NCI-H1436 (cell line): ENCODE data around the gene DLG2.

Experiments used
- DNase-seq: peaks from one replicate; lab custom pipeline; 2025; lab: John Stamatoyannopoulos, UW

The DLG2 gene

GRCh38 chr11:83923961-83924360 is 1703.2 kb downstream of the DLG2 start:
- no peak for DNase-seq

- DNase-seq = no peak
These were observed 1704.2 kb downstream of the DLG2 start for GRCh38 chr11:83922953-83923352.

GRCh38 chr11:83922318-83922717 is 1704.8 kb downstream of the DLG2 start:
- DNase-seq = no peak

GRCh38 chr11:83921447-83922192 is 1705.5 kb downstream of the DLG2 start:
- no peak for DNase-seq

GRCh38 chr11:83918476-83918875 is 1708.7 kb downstream of the DLG2 start:
- no peak for DNase-seq

GRCh38 chr11:83914995-83915394 is 1712.1 kb downstream of the DLG2 start:
- DNase-seq = no peak

GRCh38 chr11:83909579-83910534 is 1717.3 kb downstream of the DLG2 start:
- no peak for DNase-seq

GRCh38 chr11:83908298-83908856 is 1718.8 kb downstream of the DLG2 start:
- DNase-seq = no peak

GRCh38 chr11:83895516-83895915 is 1731.6 kb downstream of the DLG2 start:
- no peak for DNase-seq

GRCh38 chr11:83881428-83881827 is 1745.7 kb downstream of the DLG2 start:
- DNase-seq = no peak

- no peak for DNase-seq
These were observed 1756.1 kb downstream of the DLG2 start for GRCh38 chr11:83871054-83871453.

- DNase-seq = no peak
These were observed 1760.5 kb downstream of the DLG2 start for GRCh38 chr11:83866655-83867054.

GRCh38 chr11:83865636-83866461 is 1761.3 kb downstream of the DLG2 start:
- DNase-seq = no peak

GRCh38 chr11:83864412-83865057 is 1762.6 kb downstream of the DLG2 start:
- no peak for DNase-seq

GRCh38 chr11:83863272-83863671 is 1763.9 kb downstream of the DLG2 start:
- DNase-seq = no peak

GRCh38 chr11:83862691-83863090 is 1764.5 kb downstream of the DLG2 start:
- DNase-seq = no peak

GRCh38 chr11:83862033-83862432 is 1765.1 kb downstream of the DLG2 start:
- no peak for DNase-seq

- DNase-seq = no peak
These were observed 1768.5 kb downstream of the DLG2 start for GRCh38 chr11:83858694-83859093.

GRCh38 chr11:83855237-83855636 is 1771.9 kb downstream of the DLG2 start:
- no peak for DNase-seq

- no peak for DNase-seq
These were observed 1774.2 kb downstream of the DLG2 start for GRCh38 chr11:83852775-83853442.

- DNase-seq = no peak
These were observed 1775.1 kb downstream of the DLG2 start for GRCh38 chr11:83852012-83852411.
